Testis (tissue), 2 donors: ENCODE results near the gene SAMD3.

Experiments
- CTCF ChIP-seq, 3 experiments: fragments of 450-650 bp in 2 of 3; fragments of 200-600 bp in 1 of 3; sonication (generic) in 1 of 3; IDR thresholded peaks; one replicate each; pipeline ENCODE4 v1.5.1; 2016 to 2019; ENCODE audit warnings: antibody characterized with exemption in 3 of 3, mild to moderate bottlenecking in 2 of 3, moderate library complexity in 1 of 3
- POLR2A ChIP-seq: fragments of 450-650 bp; IDR thresholded peaks from one replicate; pipeline ENCODE4 v1.6.1; 2017; ENCODE audit warnings: antibody characterized with exemption, mild to moderate bottlenecking, moderate library complexity

DNA sequence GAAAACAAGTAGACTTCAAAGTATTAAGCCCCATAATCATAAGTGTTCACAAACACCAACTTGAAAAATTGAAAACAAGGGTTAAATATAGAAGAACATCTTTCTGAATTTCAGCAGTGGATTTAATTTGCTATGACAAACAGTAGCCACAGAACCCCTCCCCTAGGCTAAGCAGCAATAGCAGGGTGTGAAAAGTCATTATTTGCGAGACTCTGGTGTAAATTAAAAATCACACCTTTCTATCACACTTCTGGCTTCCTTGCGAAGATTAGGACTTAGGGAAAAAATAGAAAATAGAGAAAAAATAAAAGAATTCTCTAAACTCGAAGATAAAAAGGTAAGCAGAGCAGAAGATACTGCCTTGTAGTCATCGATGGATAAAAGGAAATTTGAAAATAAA lies 6.1 kb downstream of the SAMD3 start:
- TF ChIP-seq CTCF (IDR thresholded peaks at IDR 0.05): no peak
- no peak for TF ChIP-seq POLR2A
